Measurements from ENCODE around the gene VPS8.

DNA sequence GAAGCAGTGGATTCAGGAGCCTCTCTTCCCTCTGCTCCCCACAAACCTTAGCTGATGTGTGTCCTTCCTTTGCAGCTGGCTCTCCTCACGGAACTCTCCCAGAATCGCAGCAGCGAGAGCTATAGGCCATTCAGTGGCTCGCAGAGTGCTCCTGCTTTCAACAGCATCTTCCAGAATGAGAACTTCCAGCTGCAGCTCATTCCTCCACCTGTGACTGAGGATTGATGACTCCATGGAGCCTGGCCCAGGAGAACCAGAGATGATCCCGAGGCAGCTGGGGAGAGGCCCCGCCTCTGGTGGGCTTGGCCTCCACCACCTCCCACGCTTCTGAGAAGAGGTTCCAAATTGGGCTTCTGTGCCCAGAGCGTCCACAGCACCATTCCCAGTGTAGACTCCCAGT lies 239.8 kb downstream of the VPS8 start:
- TF ChIP-seq, protein P1, sequence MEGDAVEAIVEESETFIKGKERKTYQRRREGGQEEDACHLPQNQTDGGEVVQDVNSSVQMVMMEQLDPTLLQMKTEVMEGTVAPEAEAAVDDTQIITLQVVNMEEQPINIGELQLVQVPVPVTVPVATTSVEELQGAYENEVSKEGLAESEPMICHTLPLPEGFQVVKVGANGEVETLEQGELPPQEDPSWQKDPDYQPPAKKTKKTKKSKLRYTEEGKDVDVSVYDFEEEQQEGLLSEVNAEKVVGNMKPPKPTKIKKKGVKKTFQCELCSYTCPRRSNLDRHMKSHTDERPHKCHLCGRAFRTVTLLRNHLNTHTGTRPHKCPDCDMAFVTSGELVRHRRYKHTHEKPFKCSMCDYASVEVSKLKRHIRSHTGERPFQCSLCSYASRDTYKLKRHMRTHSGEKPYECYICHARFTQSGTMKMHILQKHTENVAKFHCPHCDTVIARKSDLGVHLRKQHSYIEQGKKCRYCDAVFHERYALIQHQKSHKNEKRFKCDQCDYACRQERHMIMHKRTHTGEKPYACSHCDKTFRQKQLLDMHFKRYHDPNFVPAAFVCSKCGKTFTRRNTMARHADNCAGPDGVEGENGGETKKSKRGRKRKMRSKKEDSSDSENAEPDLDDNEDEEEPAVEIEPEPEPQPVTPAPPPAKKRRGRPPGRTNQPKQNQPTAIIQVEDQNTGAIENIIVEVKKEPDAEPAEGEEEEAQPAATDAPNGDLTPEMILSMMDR (tag by site-specific recombination; IDR thresholded peaks at IDR 0.05), result no peak
- TF ChIP-seq, protein P2, sequence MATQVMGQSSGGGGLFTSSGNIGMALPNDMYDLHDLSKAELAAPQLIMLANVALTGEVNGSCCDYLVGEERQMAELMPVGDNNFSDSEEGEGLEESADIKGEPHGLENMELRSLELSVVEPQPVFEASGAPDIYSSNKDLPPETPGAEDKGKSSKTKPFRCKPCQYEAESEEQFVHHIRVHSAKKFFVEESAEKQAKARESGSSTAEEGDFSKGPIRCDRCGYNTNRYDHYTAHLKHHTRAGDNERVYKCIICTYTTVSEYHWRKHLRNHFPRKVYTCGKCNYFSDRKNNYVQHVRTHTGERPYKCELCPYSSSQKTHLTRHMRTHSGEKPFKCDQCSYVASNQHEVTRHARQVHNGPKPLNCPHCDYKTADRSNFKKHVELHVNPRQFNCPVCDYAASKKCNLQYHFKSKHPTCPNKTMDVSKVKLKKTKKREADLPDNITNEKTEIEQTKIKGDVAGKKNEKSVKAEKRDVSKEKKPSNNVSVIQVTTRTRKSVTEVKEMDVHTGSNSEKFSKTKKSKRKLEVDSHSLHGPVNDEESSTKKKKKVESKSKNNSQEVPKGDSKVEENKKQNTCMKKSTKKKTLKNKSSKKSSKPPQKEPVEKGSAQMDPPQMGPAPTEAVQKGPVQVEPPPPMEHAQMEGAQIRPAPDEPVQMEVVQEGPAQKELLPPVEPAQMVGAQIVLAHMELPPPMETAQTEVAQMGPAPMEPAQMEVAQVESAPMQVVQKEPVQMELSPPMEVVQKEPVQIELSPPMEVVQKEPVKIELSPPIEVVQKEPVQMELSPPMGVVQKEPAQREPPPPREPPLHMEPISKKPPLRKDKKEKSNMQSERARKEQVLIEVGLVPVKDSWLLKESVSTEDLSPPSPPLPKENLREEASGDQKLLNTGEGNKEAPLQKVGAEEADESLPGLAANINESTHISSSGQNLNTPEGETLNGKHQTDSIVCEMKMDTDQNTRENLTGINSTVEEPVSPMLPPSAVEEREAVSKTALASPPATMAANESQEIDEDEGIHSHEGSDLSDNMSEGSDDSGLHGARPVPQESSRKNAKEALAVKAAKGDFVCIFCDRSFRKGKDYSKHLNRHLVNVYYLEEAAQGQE (tag by site-specific recombination; IDR thresholded peaks at IDR 0.05), result no peak
- TF ChIP-seq ZFP37 (tag by site-specific recombination; IDR thresholded peaks at IDR 0.05), result no peak
- no peak for TF ChIP-seq ZNF404 (tag by site-specific recombination; IDR thresholded peaks at IDR 0.05)
- TF ChIP-seq ZNF114 (tag by site-specific recombination; IDR thresholded peaks at IDR 0.05), result no peak
- TF ChIP-seq ZSCAN5A (tag by site-specific recombination; IDR thresholded peaks at IDR 0.05), result no peak
- TF ChIP-seq ZNF19 (tag by site-specific recombination; IDR thresholded peaks at IDR 0.05; ENCODE audit: low read depth), result no peak
- no peak for TF ChIP-seq ZNF514 (tag by site-specific recombination; IDR thresholded peaks at IDR 0.05)
- TF ChIP-seq YY1 (tag by site-specific recombination; IDR thresholded peaks at IDR 0.05), result no peak

Measured in HEK293 (cell line).